HAP-1 (cell line): ENCODE data around the gene TM4SF1.
"Not testable (repeated sequence)": the region's sequence is repeated elsewhere in the genome, so short reads cannot be mapped to it uniquely, and the experiment has no call there.

Source experiments
- DNase-seq, 2 experiments: peaks; one replicate each; pipeline ENCODE4 v3.0.0-alpha.2; 2016 to 2020; ENCODE audit warnings: low spot score in 2 of 2
- H3K27me3 ChIP-seq: fragments of 250-450 bp; sonication (Bioruptor Pico); 2 replicates; pipeline ENCODE4 v1.5.1; 2020; ENCODE audit warnings: low read depth, mild to moderate bottlenecking, moderate library complexity
- H3K36me3 ChIP-seq: fragments of 250-450 bp; sonication (Bioruptor Pico); replicated peaks from 2 replicates; pipeline ENCODE4 v1.5.1; 2020; ENCODE audit warnings: mild to moderate bottlenecking
- H3K4me1 ChIP-seq: fragments of 250-450 bp; sonication (Bioruptor Pico); 2 replicates; pipeline ENCODE4 v1.5.1; 2020; ENCODE audit warnings: mild to moderate bottlenecking
- H3K4me3 ChIP-seq: fragments of 250-450 bp; sonication (Bioruptor Pico); 2 replicates; pipeline ENCODE4 v1.5.1; 2020; ENCODE audit warnings: mild to moderate bottlenecking, moderate library complexity
- H3K9me3 ChIP-seq: fragments of 250-450 bp; sonication (Bioruptor Pico); 2 replicates; pipeline ENCODE4 v1.5.1; 2020; ENCODE audit warnings: mild to moderate bottlenecking, moderate library complexity
- in situ Hi-C: fragments of 300-500 bp; cut with MboI; formaldehyde crosslinking; loops from 3 replicates; pipeline ENCODE4 v1.14.3; 2020; ENCODE audit warnings: low sequenced_read_pairs, inconsistent platforms, mixed read lengths

TM4SF1 gene

GRCh38 chr3:149388531-149389417 lies 11.3 kb upstream of the TM4SF1 start:
- DNase-seq = no peak
- H3K27me3 ChIP-seq = no peaks in the 10 kb centered on the region
- H3K4me3 ChIP-seq = no peak overlapping the region
- peaks cover 11% of the 10 kb centered on the region for H3K4me1 ChIP-seq
- in situ Hi-C loops = no loop called here
- H3K9me3 ChIP-seq = no peaks in the 10 kb centered on the region
- H3K36me3 ChIP-seq = no peaks in the 10 kb centered on the region; the same call in 1 of the 2 replicates

- Histone ChIP-seq H3K4me1 (peaks cover 11% of the 10 kb centered on the region), H3K9me3 (no peaks in the 10 kb centered on the region), H3K36me3 (no peaks in the 10 kb centered on the region; the same call in 1 of the 2 replicates), H3K4me3 (no peak overlapping the region), H3K27me3 (no peaks in the 10 kb centered on the region)
- in situ Hi-C loops = no loop called here
- no peak for DNase-seq
Observed at GRCh38 chr3:149388001-149388440, 10.6 kb upstream of the TM4SF1 start.

GRCh38 chr3:149386299-149386606 lies 8.8 kb upstream of the TM4SF1 start:
- Histone ChIP-seq H3K36me3 (no peaks in the 10 kb centered on the region; the same call in 1 of the 2 replicates), H3K27me3 (no peaks in the 10 kb centered on the region), H3K4me3 (no peak overlapping the region), H3K4me1 (peaks cover 11% of the 10 kb centered on the region), H3K9me3 (no peaks in the 10 kb centered on the region)
- in situ Hi-C loops = no loop called here
- no peak for DNase-seq

DNA sequence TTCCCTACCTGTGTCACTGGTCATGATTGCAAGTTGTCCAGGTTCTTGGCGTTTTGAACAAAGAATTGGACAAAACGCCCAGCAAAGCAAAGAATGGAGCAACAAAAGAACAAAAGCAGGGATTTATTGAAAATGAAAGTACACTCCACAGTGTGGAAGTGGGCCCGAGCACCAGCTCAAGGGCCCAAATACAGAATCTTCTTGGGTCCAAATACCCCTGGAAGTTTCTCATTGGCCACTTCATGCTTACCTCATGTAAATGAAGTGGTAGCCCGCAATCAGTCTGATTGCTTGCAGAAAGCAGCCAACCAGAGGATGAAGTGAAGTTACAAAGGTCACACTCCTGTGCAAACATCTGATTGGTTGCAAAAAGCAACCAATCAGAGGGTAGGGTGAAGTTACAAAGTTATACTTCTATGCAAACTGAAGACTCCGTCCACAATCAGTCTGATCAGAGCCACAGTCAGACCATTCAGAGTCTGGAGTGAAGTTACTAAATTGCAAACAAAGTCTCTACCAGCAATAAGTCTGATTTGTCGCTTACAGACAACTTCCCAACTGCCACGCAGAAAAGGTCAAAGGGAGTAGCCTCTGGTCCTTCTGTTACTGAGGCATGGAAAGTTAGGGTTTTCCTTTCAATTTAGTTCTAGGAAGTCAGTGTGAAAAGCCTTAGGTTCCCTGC lies 8.3 kb upstream of the TM4SF1 start:
- DNase-seq = no peak
- in situ Hi-C loops = no loop called here
- no peaks in the 10 kb centered on the region for H3K27me3 ChIP-seq
- no peak overlapping the region for H3K4me3 ChIP-seq
- no peaks in the 10 kb centered on the region for H3K9me3 ChIP-seq
- no peaks in the 10 kb centered on the region; the same call in 1 of the 2 replicates for H3K36me3 ChIP-seq
- peaks cover 11% of the 10 kb centered on the region for H3K4me1 ChIP-seq

GRCh38 chr3:149384911-149385321 lies 7.5 kb upstream of the TM4SF1 start:
- no peak overlapping the region for H3K4me3 ChIP-seq
- peaks cover 11% of the 10 kb centered on the region for H3K4me1 ChIP-seq
- in situ Hi-C loops = no loop called here
- no peaks in the 10 kb centered on the region; the same call in 1 of the 2 replicates for H3K36me3 ChIP-seq
- no peak for DNase-seq
- no peaks in the 10 kb centered on the region for H3K27me3 ChIP-seq
- H3K9me3 ChIP-seq = no peaks in the 10 kb centered on the region

DNA sequence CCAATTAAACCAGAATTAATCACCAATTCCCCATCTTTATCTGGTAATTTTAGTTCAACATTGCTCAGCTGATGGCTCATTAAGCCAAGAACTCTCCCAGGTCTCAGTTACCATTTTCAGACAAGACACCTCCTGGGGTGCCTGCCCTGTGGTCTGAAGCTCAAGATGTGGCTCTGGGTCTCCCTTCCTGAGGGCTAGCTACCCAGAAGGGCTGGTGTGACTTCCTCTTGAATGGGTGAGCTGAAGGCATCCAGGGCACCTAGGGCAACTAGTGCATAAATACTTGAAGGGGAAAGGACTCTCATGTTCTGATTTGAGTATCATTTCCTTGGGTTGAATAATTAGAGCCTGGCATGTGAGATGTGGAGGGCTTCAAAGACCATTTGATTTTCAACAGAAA lies 6.7 kb upstream of the TM4SF1 start:
- H3K4me1 ChIP-seq = peaks cover 11% of the 10 kb centered on the region

DNA sequence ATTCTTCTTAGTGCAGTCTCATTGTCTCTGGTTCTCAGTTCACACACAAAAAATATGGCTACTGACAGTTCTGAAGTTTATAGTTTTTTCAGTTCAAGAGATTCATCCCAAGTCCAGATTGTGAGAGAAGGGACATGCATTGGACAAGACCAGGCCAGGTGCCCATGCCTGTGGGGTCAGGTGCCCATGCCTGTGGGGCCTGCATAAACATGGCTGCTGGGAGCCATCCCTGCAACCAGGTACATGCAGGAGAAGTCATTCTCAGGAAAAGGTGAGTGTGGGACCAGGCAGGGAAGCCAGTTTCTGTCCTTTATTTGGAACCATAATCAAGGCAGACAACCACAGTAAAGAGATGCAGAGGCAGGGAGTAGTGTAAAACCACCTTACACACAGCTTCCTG lies 6.3 kb upstream of the TM4SF1 start:
- no peaks in the 10 kb centered on the region for H3K27me3 ChIP-seq
- H3K36me3 ChIP-seq = no peaks in the 10 kb centered on the region; the same call in 1 of the 2 replicates
- DNase-seq = no peak
- H3K9me3 ChIP-seq = no peaks in the 10 kb centered on the region
- in situ Hi-C loops = no loop called here
- peaks cover 11% of the 10 kb centered on the region for H3K4me1 ChIP-seq
- no peak overlapping the region for H3K4me3 ChIP-seq

More for the DNA sequence above, 6.7 kb upstream of the TM4SF1 start:
- in situ Hi-C loops = no loop called here
- Histone ChIP-seq H3K27me3 (no peaks in the 10 kb centered on the region), H3K9me3 (no peaks in the 10 kb centered on the region), H3K36me3 (no peaks in the 10 kb centered on the region; the same call in 1 of the 2 replicates), H3K4me3 (no peak overlapping the region)
- no peak for DNase-seq

- DNase-seq = no peak
Observed at GRCh38 chr3:149382518-149382917, 5.1 kb upstream of the TM4SF1 start.

DNA sequence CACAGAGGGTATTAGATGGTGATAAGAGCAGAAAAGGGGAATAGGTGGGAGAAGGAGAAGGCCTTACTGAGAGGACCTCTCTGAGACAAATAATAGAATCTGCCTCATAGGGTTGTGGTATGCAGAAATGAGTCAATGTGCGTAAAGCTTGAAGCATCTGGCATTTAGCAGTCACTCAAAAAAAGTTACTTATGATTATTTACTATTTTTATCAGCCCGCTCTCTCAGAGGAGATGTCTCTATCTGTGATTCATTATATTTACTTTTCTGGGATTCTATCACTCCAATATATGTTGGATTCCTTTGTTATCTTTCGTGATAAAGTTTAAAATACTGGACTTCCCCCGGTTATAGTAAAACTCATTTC lies 4.6 kb upstream of the TM4SF1 start:
- Histone ChIP-seq H3K4me1 (peaks cover 22% of the 10 kb centered on the region), H3K9me3 (no peaks in the 10 kb centered on the region), H3K36me3 (no peaks in the 10 kb centered on the region; the same call in 1 of the 2 replicates), H3K27me3 (no peaks in the 10 kb centered on the region), H3K4me3 (no peak overlapping the region)
- in situ Hi-C loops = no loop called here
- no peak for DNase-seq

More at GRCh38 chr3:149382518-149382917, 5.1 kb upstream of the TM4SF1 start:
- in situ Hi-C loops = no loop called here
- Histone ChIP-seq H3K4me1 (peaks cover 23% of the 10 kb centered on the region), H3K9me3 (no peaks in the 10 kb centered on the region), H3K27me3 (no peaks in the 10 kb centered on the region), H3K4me3 (no peak overlapping the region), H3K36me3 (no peaks in the 10 kb centered on the region; the same call in 1 of the 2 replicates)

DNA sequence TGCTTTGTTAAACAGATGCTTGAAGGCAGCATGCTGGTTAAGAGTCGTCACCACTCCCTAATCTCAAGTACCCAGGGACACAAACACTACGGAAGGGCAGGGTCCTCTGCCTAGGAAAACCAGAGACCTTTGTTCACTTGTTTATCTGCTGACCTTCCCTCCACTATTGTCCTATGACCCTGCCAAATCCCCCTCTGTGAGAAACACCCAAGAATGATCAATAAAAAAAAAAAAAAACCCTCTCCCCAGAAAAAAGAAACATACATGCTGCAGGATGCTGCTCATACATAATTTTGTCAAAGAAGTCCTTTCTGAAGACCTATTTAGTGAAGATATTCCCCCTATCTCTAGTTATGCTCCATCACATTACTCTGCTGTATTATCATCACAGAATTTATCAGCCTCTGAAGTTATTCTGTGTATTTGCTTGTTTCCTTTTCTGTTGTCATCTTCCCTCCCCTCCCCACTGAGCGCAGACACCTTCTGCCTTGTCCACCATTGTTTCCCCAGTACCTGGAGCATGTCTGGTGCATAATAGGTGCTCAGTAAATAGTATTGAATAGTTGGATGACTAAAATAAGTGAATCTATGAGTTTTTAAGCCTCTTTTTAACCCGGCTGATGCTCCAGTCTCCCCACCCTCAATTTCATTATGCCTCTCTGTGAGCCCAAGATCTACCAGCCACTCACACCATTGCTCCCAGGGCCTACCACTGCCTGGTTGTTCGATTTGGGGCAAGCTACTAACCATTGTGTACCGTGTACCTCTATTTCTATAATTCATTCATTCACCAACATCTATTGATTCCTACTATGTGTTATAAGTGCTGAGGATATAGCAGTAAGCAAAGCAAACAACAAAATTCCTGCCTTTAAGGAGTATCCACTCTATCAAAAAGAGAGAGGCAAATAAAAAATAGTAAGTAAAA lies 4.0 kb upstream of the TM4SF1 start:
- Histone ChIP-seq H3K27me3 (no peaks in the 10 kb centered on the region), H3K4me3 (no peak overlapping the region), H3K36me3 (no peaks in the 10 kb centered on the region), H3K4me1 (peaks cover 20% of the 10 kb centered on the region), H3K9me3 (no peaks in the 10 kb centered on the region)
- in situ Hi-C loops = no loop called here
- DNase-seq = no peak

DNA sequence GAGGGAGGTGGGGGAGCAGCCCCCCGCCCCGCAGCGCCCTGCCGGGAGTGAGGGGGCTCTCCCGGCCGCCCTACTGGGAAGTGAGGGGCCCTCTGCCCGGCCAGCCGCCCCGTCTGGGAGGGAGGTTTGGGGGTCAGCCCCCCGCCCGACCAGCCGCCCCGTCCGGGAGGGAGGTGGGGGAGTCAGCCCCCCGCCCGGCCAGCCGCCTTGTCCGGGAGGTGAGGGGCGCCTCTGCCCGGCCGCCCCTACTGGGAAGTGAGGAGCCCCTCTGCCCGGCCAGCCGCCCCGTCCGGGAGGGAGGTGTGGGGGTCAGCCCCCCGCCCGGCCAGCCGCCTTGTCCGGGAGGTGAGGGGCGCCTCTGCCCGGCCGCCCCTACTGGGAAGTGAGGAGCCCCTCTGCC lies 2.8 kb upstream of the TM4SF1 start:
- H3K27me3 ChIP-seq, H3K36me3 ChIP-seq, DNase-seq, in situ Hi-C loops, H3K4me3 ChIP-seq, H3K9me3 ChIP-seq: not testable (repeated sequence)
- H3K4me1 ChIP-seq = peaks cover 26% of the 10 kb centered on the region

GRCh38 chr3:149378478-149379309 lies 1.2 kb upstream of the TM4SF1 start:
- Histone ChIP-seq H3K9me3 (no peaks in the 10 kb centered on the region), H3K4me3 (no peak overlapping the region), H3K36me3 (no peaks in the 10 kb centered on the region), H3K4me1 (peaks cover 27% of the 10 kb centered on the region), H3K27me3 (no peaks in the 10 kb centered on the region)
- in situ Hi-C loops = no loop called here
- no peak for DNase-seq
